ENCODE measurements around the gene MVD.

MVD gene

GRCh38 chr16:88710556-88710955, 47.7 kb upstream of the MVD start:
- H3K27me3 ChIP-seq (ENCODE audit: low read length): no peaks in the 10 kb centered on the region
- H4K20me1 ChIP-seq (ENCODE audit: low read depth, low read length): no peaks in the 10 kb centered on the region
- H2AFZ ChIP-seq (ENCODE audit: low read depth, low read length, severe bottlenecking): no peak overlapping the region
- no peaks in the 10 kb centered on the region for H3F3A ChIP-seq (ENCODE audit: insufficient read depth)
- H3K27ac ChIP-seq (ENCODE audit: low read depth, low read length): no peak overlapping the region
- H3K9me2 ChIP-seq (replicated peaks; ENCODE audit: insufficient read depth, low read length): no peaks in the 10 kb centered on the region
- no peak overlapping the region for H3K4me2 ChIP-seq (ENCODE audit: low read depth, low read length, poor library complexity, severe bottlenecking)
- no peak overlapping the region for H3K9ac ChIP-seq (ENCODE audit: low read length)
- H3K9me3 ChIP-seq (ENCODE audit: insufficient read depth, low read length): no peaks in the 10 kb centered on the region
- H3K79me2 ChIP-seq (ENCODE audit: insufficient read depth, low read length): peaks cover 13% of the 10 kb centered on the region; the same call in 1 of the 2 replicates
- no peak for TF ChIP-seq CTCF (IDR thresholded peaks at IDR 0.05; ENCODE audit: insufficient read depth, low read length, poor library complexity, severe bottlenecking)
- no peak for TF ChIP-seq EZH2phosphoT487 (conservative IDR thresholded peaks at IDR 0.05; ENCODE audit: low read length)
- H3K4me3 ChIP-seq (ENCODE audit: insufficient read depth, low read length, poor library complexity, severe bottlenecking): no peak overlapping the region
- H3K36me3 ChIP-seq (ENCODE audit: low read length): no peaks in the 10 kb centered on the region

GRCh38 chr16:88706965-88707826, 44.3 kb upstream of the MVD start:
- H3K9ac ChIP-seq (ENCODE audit: low read length): peak overlapping the region; percentile 91
- H3K4me2 ChIP-seq (ENCODE audit: low read depth, low read length, poor library complexity, severe bottlenecking): peak overlapping the region; percentile 77
- H3K9me2 ChIP-seq (replicated peaks; ENCODE audit: insufficient read depth, low read length): no peaks in the 10 kb centered on the region
- no peak overlapping the region for H3K27ac ChIP-seq (ENCODE audit: low read depth, low read length)
- no peaks in the 10 kb centered on the region; the same call in 1 of the 2 replicates for H4K20me1 ChIP-seq (ENCODE audit: low read depth, low read length)
- H3F3A ChIP-seq (ENCODE audit: insufficient read depth): no peaks in the 10 kb centered on the region
- peaks cover 13% of the 10 kb centered on the region; the same call in 1 of the 2 replicates for H3K79me2 ChIP-seq (ENCODE audit: insufficient read depth, low read length)
- TF ChIP-seq CTCF (IDR thresholded peaks at IDR 0.05; ENCODE audit: insufficient read depth, low read length, poor library complexity, severe bottlenecking) (no peak), EZH2phosphoT487 (conservative IDR thresholded peaks at IDR 0.05; ENCODE audit: low read length) (no peak)
- H3K27me3 ChIP-seq (ENCODE audit: low read length): no peaks in the 10 kb centered on the region
- H3K9me3 ChIP-seq (ENCODE audit: insufficient read depth, low read length): no peaks in the 10 kb centered on the region
- H3K4me3 ChIP-seq (ENCODE audit: insufficient read depth, low read length, poor library complexity, severe bottlenecking): peak overlapping the region; percentile 91
- H3K36me3 ChIP-seq (ENCODE audit: low read length): no peaks in the 10 kb centered on the region
- H2AFZ ChIP-seq (ENCODE audit: low read depth, low read length, severe bottlenecking): peak overlapping the region; percentile 90

GRCh38 chr16:88706229-88706964, 43.5 kb upstream of the MVD start, which contains the start of the genes CTU2 and RNF166:
TSS of gene CTU2 (plus strand) at chr16:88706503. CDS start at chr16:88706531, 28 bp downstream.
TSS of gene RNF166 (minus strand) at chr16:88706408. CDS start at chr16:88706325, 83 bp downstream.
- Histone ChIP-seq H3K9me2 (replicated peaks; ENCODE audit: insufficient read depth, low read length) (no peaks in the 10 kb centered on the region), H4K20me1 (ENCODE audit: low read depth, low read length) (no peaks in the 10 kb centered on the region; the same call in 1 of the 2 replicates), H3K27ac (ENCODE audit: low read depth, low read length) (no peak within 1 kb of the TSS), H3F3A (ENCODE audit: insufficient read depth) (no peaks in the 10 kb centered on the region), H3K27me3 (ENCODE audit: low read length) (no peaks in the 10 kb centered on the region), H2AFZ (ENCODE audit: low read depth, low read length, severe bottlenecking) (peak within 1 kb of the TSS; percentile 90), H3K36me3 (ENCODE audit: low read length) (no peaks in the 10 kb centered on the region), H3K4me2 (ENCODE audit: low read depth, low read length, poor library complexity, severe bottlenecking) (peak within 1 kb of the TSS; percentile 77), H3K9ac (ENCODE audit: low read length) (peak within 1 kb of the TSS; percentile 91), H3K4me3 (ENCODE audit: insufficient read depth, low read length, poor library complexity, severe bottlenecking) (peak within 1 kb of the TSS; percentile 91), H3K79me2 (ENCODE audit: insufficient read depth, low read length) (peaks cover 13% of the 10 kb centered on the region; the same call in 1 of the 2 replicates), H3K9me3 (ENCODE audit: insufficient read depth, low read length) (no peaks in the 10 kb centered on the region)
- TF ChIP-seq CTCF (IDR thresholded peaks at IDR 0.05; ENCODE audit: insufficient read depth, low read length, poor library complexity, severe bottlenecking): no peak
- no peak for TF ChIP-seq EZH2phosphoT487 (conservative IDR thresholded peaks at IDR 0.05; ENCODE audit: low read length)

All from SU-DHL-6 (cell line).